B cell (primary cell): ENCODE measurements around the gene DOCK3.

Experiments used
- CTCF ChIP-seq: fragments of 200-600 bp; IDR thresholded peaks from one replicate; pipeline ENCODE4 v1.8.0; 2022; ENCODE audit warnings: antibody characterized with exemption, mild to moderate bottlenecking
- EZH2 ChIP-seq: IDR thresholded peaks from 2 replicates; pipeline ENCODE4 v1.6.1; 2012; ENCODE audit warnings: borderline replicate concordance, low read depth, mild to moderate bottlenecking, moderate library complexity, low read length; ENCODE audit not compliant: insufficient read depth, poor library complexity, severe bottlenecking

DNA sequence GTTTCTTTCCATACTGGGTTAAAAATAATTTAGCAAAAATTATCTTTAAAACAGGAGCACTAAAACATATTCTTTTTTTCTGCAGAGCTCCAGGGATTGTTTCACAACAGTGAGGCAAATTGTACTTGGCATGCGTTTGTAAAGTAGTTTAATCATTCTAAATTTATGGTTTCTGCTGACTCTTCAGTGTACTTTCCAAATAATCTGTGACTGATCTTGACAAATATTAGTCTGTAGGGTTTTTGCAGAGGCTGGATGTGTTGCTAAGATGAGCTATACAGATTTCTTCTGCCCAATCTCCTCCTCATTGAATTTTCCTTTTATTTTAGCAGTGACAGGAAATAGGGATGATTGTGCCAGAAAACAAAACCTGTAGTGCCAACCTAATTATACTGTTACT lies 382.4 kb downstream of the DOCK3 start:
- TF ChIP-seq EZH2 (no peak), CTCF (no peak)
